Activated CD4-positive, CD25-positive, alpha-beta regulatory T cell treated with anti-CD3 and anti-CD28 coated beads, Interleukin-2, amount 50 U/mL, for 16 hours (primary cell): ENCODE results near the gene COL23A1.

ENCODE experiments used
- DNase-seq: peaks from one replicate; pipeline ENCODE4 v3.0.0-alpha.2; 2020; ENCODE audit warnings: low read depth, low spot score

Gene COL23A1

DNA sequence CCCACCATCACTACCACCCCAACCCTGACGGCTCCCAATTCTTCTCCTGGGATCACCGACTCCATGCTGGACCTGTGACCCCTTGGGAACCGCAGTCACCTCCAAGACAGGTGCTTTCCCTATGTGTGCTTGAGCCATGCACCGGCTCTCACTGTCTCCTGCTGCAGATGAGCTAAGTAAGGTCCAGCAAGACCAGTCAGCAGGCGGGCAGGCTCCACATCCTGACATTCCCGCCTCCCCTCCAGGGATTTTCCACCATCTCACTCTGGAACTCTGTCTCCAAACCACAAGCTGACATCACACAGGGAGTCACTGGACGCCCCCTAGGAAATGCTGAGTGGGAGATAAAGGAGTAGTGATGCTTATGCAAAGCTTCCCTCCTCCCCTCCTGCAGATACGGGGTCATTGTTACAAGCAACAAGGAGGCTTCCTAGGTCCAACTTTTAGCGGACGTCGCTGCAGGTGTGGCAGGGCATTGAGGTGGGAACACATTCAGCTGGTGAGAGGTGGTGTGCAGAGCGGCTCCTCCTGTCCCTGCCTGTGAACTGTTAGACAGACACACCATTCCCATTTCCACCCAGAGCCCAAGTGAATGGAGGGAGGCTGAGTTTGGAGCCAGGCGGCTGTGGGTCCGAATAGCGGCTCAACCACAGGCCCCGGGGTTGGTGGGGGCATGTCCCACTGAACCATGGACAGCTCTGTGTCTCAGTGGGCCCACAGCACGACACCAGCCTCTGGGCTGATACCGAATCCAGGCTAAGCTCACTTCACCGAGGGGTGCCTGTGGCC is 228.3 kb downstream of the COL23A1 start:
- DNase-seq, result no peak

- no peak for DNase-seq
Measured at GRCh38 chr5:178360926-178361235, 229.3 kb downstream of the COL23A1 start.

GRCh38 chr5:178360222-178360925 is 229.8 kb downstream of the COL23A1 start:
- no peak for DNase-seq

- DNase-seq, result no peak
Measured at GRCh38 chr5:178359738-178360137, 230.5 kb downstream of the COL23A1 start.

DNA sequence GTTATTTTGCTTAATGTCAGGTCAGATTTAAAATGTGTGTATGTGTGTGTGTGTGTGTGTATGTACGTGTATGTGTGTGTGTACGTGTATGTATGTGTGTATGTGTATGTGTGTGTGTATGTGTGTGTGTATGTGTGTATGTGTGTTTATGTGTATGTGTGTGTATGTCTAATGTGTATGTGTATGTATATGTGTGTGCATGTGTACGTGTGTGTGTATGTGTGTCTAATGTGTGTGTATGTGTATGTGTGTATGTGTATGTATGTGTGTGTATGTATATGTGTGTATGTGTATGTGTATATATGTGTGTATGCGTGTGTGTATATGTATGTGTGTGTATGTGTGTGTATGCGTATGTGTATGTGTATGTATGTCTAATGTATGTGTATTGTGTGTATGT is 232.5 kb downstream of the COL23A1 start:
- no peak for DNase-seq

- DNase-seq, result no peak
Measured at GRCh38 chr5:178357121-178357521, 233.1 kb downstream of the COL23A1 start.

DNA sequence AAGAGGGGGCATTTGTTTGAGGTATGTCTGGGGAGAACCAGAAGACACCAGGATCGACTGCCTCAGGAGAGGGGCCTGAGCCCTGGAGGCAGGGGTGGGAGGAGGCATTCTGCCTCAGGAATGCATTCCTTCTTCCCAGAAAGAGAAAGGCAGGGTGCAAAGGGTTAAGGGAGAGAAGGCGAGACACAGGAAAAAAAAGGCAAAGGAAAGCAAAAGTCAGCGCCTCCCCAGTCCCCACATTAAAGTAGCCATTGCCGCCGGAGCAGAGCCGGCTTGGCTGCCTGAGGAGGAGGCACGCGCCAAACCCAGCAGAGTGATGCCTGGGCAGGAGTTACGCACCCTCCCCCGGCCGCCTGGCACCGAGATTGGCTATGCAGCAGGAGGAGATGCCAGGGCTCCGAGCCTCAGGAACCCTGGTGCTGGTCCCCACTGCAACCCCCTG is 233.7 kb downstream of the COL23A1 start:
- DNase-seq, result no peak

DNA sequence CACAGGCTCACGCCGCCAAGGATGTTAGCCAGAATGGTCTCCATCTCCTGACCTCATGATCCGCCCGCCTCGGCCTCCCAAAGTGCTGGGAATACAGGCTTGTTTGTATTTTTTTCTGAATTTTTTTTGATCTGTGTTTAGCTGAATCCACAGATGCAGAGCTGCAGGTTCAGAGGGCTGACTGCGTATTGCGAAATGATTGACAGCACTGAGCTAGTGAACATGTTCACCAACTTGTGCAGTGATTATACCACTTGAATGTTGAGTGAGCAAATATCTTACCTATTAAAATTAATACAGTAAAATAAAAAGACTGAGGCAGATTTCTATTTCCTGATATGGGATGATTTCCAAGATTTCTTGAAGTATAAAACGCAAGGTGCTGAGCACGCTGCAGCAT is 234.5 kb downstream of the COL23A1 start:
- no peak for DNase-seq

GRCh38 chr5:178353461-178353860 is 236.7 kb downstream of the COL23A1 start:
- DNase-seq, result no peak

- no peak for DNase-seq
Measured at GRCh38 chr5:178352035-178352349, 238.2 kb downstream of the COL23A1 start.

DNA sequence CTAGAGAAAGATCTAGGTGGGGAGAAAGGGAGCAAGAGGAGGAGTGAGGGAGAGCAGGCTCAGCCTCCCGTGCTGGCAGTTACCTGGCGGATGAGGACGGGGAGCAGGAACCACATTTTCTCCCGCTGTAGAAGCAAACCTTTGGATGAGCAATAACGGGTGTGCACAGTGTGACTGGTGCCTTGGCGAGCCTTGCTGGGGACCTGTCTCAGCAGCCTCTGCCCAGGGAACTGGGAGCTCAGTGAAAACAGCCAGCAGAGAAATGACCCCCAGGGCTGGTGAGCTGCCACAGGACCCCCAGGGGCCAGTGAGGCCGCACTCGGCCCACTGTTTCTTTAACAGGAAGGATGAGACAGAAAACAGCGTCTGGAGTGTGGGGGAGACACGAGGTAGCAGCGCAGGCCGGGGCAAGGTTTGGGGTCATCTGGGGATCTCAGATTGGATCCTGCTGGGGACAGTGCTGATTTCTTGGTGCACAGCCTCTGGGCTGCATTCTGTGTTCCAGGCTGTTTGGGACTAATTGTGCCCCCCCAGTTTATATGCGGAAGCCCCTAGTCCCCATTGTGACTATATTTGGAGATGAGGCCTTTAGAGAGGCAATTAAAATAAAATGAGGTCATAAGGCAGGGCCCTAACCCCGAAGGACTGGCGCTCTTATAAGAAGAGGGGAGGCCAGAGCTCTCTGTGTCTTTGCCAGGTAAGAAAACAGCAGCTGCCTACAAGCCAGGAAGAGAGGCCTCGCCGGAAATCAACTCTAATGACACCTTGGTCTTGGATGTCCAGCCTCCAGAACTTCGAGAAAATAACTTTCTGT is 238.8 kb downstream of the COL23A1 start:
- DNase-seq, result no peak

GRCh38 chr5:178350361-178351220 is 239.6 kb downstream of the COL23A1 start:
- no peak for DNase-seq

DNA sequence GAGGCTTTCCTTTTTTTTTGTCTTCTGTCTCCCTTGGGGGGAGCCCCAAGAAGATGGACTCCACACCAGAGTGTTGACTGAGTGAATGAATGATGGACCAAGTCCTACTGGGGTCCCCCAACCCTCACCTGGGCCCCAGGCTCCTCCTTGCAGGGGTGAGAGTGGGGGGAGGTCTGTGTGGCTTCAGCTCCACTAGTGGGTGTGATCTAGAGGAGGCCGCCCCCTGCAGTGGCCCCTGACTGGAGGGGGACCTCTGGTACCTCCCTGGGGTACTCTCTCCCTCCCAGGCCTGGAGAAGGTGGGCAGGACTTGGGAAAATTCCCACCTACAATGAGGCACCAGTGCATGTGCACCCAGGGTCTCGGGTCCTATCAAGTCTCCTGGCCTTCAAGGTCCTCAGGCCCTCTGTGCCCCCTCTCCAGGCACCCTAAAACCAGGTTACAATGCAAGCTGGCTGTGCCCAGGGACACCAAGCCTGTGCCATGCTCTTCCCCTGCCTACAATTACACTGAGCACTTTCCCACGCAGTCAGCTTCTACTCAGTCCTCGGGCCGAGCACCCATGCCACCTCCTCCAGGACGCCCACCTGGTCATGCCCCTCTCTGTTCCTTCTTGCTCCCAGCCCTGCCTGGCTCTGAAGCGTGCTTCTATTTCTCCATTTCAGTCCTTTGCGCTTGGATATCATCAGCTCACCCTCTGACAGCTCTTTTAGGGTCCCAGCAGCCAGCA is 240.4 kb downstream of the COL23A1 start:
- DNase-seq, result no peak

GRCh38 chr5:178349075-178349511 is 241.1 kb downstream of the COL23A1 start:
- DNase-seq, result no peak

DNA sequence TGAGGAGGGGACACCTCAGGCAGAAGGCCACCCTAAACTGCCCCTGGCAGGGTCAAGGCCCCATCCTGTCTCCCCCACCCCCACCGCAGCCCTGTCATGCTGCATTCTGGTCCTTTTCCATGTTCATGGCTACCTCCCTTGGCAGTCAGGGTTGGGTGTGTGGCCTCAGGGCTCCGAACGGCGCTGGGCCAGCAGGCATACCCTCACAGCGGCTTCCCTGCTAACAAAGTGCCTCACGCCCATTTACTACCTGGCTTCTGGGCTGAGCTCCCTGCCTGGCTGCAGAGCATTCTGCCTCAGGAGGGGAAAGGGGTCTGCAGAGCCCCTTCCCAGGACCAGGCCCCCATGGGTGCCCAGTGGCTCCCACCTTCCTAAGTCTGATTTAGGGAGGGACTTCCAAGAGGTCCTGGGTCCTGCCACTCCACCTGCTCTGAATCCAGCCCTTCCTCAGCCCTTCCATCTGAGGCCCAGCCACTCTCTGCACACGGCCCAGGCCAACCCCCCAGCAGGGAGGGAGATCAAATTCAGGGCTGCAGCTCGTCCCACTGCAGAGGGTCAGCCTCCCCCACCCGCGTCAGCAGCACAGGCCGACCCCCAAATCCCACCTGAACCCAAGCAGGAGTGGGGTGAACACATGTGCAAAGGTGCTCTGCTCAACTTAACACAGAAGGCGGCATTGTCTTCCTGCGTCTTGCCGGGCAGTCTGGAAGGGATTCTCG is 241.7 kb downstream of the COL23A1 start:
- no peak for DNase-seq

GRCh38 chr5:178347956-178348355 is 242.2 kb downstream of the COL23A1 start:
- no peak for DNase-seq

DNA sequence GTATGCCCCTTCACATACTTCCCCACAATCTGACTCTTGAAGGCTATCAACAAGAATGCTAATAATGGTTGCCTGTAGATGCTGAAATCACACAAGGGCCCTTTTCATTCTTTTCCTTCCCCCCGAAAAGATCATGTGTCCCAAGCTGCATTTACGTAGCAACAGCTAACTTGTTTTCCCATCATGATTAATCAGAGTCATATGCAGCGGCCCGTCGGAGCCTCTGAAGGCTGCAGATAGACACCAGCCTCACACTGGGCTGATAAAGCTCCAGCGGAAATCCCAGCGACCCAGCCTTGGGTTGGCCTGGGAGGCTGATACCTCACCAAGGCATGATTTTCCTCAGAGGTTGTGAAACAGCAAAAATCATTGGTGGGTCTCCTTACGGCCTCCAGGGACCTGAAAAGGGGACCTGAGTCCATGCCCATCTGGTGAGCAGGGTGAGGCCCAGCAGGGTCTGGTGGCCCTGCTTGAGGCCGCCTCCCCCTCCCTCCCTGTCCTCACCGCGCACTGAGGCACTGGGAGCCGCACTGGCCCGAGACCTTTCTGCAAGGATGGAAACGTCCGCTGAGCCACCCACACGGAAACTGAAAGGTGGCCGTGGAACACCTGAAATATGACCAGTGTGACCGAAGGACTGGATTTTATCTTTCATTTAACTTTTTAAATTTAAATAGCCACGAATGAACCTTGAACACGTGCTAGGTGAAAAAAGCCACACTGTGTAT is 243.4 kb downstream of the COL23A1 start:
- DNase-seq, result no peak

DNA sequence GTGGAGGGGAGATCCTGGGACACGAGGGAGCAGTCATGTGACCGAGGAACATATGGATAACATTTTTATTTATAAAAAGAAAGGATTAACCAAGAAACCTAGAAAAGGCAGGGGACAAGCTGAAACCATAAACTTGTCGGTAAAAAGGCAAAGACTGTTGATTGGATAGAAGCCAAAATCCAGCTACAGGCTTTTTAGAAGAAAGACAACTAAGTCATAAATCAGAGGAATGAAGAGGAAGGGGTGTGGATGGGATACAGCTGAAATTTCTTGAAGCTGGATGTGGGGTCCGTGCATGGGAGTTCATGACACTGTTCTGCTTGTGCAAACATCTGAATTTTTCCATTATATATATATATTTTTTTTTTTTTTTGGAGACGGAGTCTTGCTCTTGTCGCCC is 246.9 kb downstream of the COL23A1 start:
- DNase-seq, result no peak

DNA sequence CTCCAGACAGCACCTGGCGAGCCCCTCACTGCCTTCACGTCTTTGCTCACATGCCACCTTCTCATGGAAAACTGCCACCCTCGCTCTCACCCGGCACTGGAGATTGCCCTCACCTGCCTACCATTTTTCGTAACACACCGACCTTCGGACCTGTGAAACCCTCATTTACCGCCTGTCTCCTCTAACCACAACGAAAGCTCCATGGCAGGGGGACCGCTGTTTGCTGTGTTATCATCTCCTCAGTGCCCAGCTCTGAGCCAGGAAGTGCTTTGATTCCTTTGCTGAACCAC is 248.4 kb downstream of the COL23A1 start:
- no peak for DNase-seq
